Astrocyte (in vitro differentiated cells and primary cell): ENCODE measurements around the gene FYN. TPM values are rescaled to one million over a fixed set of nuclear protein-coding genes. Genes with fewer than 3 reads are reported as not detected.

Experiments used
- DNase-seq: peaks from one replicate; pipeline ENCODE4 v3.0.0-alpha.2; 2010; ENCODE audit warnings: low read depth
- FAIRE-seq: peaks from 2 replicates; lab custom pipeline; 2011; peaks lifted over from hg19 to GRCh38; lab: Jason Lieb, UNC
- H2AFZ ChIP-seq: 2 replicates; pipeline ENCODE4 v1.6.0; 2012; ENCODE audit warnings: low read depth, low read length, inconsistent platforms
- H3K27ac ChIP-seq: 2 replicates; pipeline ENCODE4 v1.5.1; 2011; ENCODE audit warnings: low read depth, low read length, inconsistent platforms
- H3K27me3 ChIP-seq: 2 replicates; pipeline ENCODE4 v1.6.0; 2011; ENCODE audit warnings: low read length, inconsistent platforms; ENCODE audit not compliant: insufficient read depth
- H3K36me3 ChIP-seq: 2 replicates; pipeline ENCODE4 v1.5.1; 2011; ENCODE audit warnings: low read length, inconsistent platforms; ENCODE audit not compliant: insufficient read depth
- H3K4me1 ChIP-seq: 2 replicates; pipeline ENCODE4 v1.5.1; 2011; ENCODE audit warnings: low read length, inconsistent platforms; ENCODE audit not compliant: insufficient read depth
- H3K4me2 ChIP-seq: 2 replicates; pipeline ENCODE4 v1.6.0; 2012; ENCODE audit warnings: low read length, inconsistent platforms
- H3K4me3 ChIP-seq: 2 replicates; pipeline ENCODE4 v1.5.1; 2011; ENCODE audit warnings: low read depth, mild to moderate bottlenecking, low read length, inconsistent platforms; ENCODE audit not compliant: insufficient read depth
- H3K79me2 ChIP-seq: 2 replicates; pipeline ENCODE4 v1.6.0; 2012; ENCODE audit warnings: mild to moderate bottlenecking, low read length, inconsistent platforms; ENCODE audit not compliant: insufficient read depth
- H3K9ac ChIP-seq: 2 replicates; pipeline ENCODE4 v1.6.0; 2012; ENCODE audit warnings: mild to moderate bottlenecking, low read length, inconsistent platforms
- H3K9me3 ChIP-seq: 2 replicates; pipeline ENCODE4 v1.5.1; 2012; ENCODE audit warnings: low read depth, mild to moderate bottlenecking, low read length, inconsistent platforms; ENCODE audit not compliant: insufficient read depth
- H4K20me1 ChIP-seq: 2 replicates; pipeline ENCODE4 v1.6.0; 2012; ENCODE audit warnings: low read length, inconsistent platforms; ENCODE audit not compliant: insufficient read depth
- H3K27ac Mint-ChIP-seq: one replicate; pipeline ENCODE4 v1.8.0; 2021; ENCODE audit warnings: mild to moderate bottlenecking, mixed read lengths; ENCODE audit not compliant: unreplicated experiment
- H3K27me3 Mint-ChIP-seq: one replicate; pipeline ENCODE4 v1.8.0; 2021; ENCODE audit warnings: low read depth, mixed read lengths; ENCODE audit not compliant: unreplicated experiment
- H3K36me3 Mint-ChIP-seq: one replicate; pipeline ENCODE4 v1.8.0; 2021; ENCODE audit warnings: low read depth, mixed read lengths; ENCODE audit not compliant: unreplicated experiment
- H3K4me1 Mint-ChIP-seq: one replicate; pipeline ENCODE4 v1.8.0; 2021; ENCODE audit warnings: low read depth, mixed read lengths; ENCODE audit not compliant: unreplicated experiment
- H3K4me3 Mint-ChIP-seq: one replicate; pipeline ENCODE4 v1.8.0; 2021; ENCODE audit warnings: mild to moderate bottlenecking, moderate library complexity, mixed read lengths; ENCODE audit not compliant: unreplicated experiment
- H3K9me3 Mint-ChIP-seq: one replicate; pipeline ENCODE4 v1.8.0; 2021; ENCODE audit warnings: mild to moderate bottlenecking, mixed read lengths; ENCODE audit not compliant: unreplicated experiment
- EZH2 ChIP-seq: IDR thresholded peaks from 2 replicates; pipeline ENCODE4 v1.6.1; 2012; ENCODE audit warnings: mild to moderate bottlenecking, low read length, inconsistent platforms; ENCODE audit not compliant: insufficient read depth
- total RNA-seq: library from RNA; stranded (reverse); gene quantifications from 2 replicates; pipeline ENCODE4 v1.2.1, GENCODE V29; 2021
- TF ChIP-seq, protein P1 (sequence below): IDR thresholded peaks from 2 replicates; pipeline ENCODE4 v1.5.1; 2011; ENCODE audit warnings: low read depth, mild to moderate bottlenecking, inconsistent platforms, low read length, moderate library complexity; ENCODE audit not compliant: insufficient read depth

FYN gene
- total RNA-seq, 1 donor from 2014 or later = 167 TPM

DNA sequence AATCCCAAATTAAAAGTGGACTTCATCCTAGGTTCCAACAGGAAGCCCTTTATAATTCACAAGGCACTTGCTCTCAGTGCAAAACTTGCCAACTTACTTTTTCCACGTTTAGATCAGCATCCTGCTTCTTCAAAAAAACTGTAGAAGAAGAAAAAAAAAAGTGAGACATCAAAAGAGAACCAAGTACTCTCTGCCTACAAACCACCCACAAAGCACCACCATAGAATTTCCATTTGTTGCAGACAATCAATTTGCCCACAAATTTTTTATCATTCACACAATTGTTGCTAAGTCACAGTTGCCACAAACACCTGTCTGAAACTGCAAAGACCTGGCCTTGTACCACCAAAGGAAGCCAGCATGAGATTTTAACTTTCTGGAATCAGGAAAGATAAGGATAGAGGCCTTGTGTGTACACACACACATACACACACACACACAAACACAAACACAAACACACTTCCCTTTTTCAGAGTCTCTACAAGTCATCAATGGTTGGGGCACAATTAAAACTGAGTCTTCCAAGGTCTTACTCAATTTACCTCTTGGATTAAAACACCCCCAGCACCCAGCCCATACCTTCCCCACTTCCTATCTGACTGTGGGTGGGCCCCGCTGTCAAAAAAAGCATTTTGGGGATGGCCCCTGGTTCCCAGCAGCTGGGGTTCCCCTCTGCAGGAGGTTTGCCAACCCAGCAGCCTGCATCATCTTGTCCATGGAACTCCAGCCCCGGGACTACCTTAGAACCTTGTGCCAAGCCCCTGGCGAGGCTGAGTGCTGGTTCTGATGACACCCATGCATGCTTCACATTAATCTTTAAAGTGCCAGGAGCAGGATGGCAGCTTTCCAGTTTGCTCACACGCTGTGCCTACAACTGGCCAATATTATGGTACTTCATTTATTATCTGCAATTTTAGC, 26.5 kb downstream of the FYN start:
- Histone ChIP-seq H3K9ac (no peak overlapping the region), H3K4me3 (no peak overlapping the region), H3K27me3 (no peaks in the 10 kb centered on the region), H3K36me3 (no peaks in the 10 kb centered on the region), H3K9me3 (no peaks in the 10 kb centered on the region), H3K4me2 (no peak overlapping the region), H3K79me2 (peaks cover 76% of the 10 kb centered on the region), H4K20me1 (peaks cover 63% of the 10 kb centered on the region), H3K27ac (no peak overlapping the region), H2AFZ (no peak overlapping the region), H3K4me1 (peaks cover 35% of the 10 kb centered on the region)
- H3K27ac Mint-ChIP-seq = no peak overlapping the region
- no peaks in the 10 kb centered on the region for H3K27me3 Mint-ChIP-seq
- H3K4me3 Mint-ChIP-seq = no peak overlapping the region
- DNase-seq (no peak), FAIRE-seq (no peak)
- H3K4me1 Mint-ChIP-seq = peaks cover 42% of the 10 kb centered on the region
- peaks cover 9% of the 10 kb centered on the region for H3K36me3 Mint-ChIP-seq
- TF ChIP-seq, protein P1, sequence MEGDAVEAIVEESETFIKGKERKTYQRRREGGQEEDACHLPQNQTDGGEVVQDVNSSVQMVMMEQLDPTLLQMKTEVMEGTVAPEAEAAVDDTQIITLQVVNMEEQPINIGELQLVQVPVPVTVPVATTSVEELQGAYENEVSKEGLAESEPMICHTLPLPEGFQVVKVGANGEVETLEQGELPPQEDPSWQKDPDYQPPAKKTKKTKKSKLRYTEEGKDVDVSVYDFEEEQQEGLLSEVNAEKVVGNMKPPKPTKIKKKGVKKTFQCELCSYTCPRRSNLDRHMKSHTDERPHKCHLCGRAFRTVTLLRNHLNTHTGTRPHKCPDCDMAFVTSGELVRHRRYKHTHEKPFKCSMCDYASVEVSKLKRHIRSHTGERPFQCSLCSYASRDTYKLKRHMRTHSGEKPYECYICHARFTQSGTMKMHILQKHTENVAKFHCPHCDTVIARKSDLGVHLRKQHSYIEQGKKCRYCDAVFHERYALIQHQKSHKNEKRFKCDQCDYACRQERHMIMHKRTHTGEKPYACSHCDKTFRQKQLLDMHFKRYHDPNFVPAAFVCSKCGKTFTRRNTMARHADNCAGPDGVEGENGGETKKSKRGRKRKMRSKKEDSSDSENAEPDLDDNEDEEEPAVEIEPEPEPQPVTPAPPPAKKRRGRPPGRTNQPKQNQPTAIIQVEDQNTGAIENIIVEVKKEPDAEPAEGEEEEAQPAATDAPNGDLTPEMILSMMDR = no peak
- TF ChIP-seq EZH2 = no peak
- no peaks in the 10 kb centered on the region for H3K9me3 Mint-ChIP-seq

DNA sequence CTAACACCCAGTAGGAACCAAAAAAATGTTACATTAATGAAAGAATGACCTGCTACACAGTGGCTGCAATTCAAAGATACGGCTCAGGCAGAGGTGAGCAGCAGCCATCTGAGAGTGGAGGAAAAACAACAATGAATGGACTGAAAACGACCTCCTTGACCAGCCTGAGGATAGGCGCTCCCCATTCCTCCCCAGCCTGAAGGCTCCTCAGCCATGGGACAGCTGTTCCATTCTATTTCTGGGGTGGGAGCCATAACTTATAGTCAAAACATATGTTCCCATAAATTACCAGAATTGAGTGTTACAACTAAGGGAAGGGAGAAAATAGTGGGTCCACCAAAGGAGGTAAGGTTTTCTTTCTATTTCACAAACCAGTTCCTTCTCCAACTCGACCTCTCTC, 27.2 kb downstream of the FYN start:
- no peak overlapping the region for H3K27ac ChIP-seq
- no peaks in the 10 kb centered on the region for H3K9me3 ChIP-seq
- peaks cover 41% of the 10 kb centered on the region for H3K4me1 Mint-ChIP-seq
- peak overlapping the region; percentile 52 for H3K4me2 ChIP-seq
- peaks cover 6% of the 10 kb centered on the region for H3K36me3 Mint-ChIP-seq
- H3K4me3 ChIP-seq = no peak overlapping the region
- no peak for TF ChIP-seq EZH2
- TF ChIP-seq, protein P1 = no peak
- peaks cover 42% of the 10 kb centered on the region for H3K4me1 ChIP-seq
- H3K27ac Mint-ChIP-seq = no peak overlapping the region
- H3K9me3 Mint-ChIP-seq = no peaks in the 10 kb centered on the region
- no peak overlapping the region for H2AFZ ChIP-seq
- H3K36me3 ChIP-seq = no peaks in the 10 kb centered on the region
- peaks cover 56% of the 10 kb centered on the region for H4K20me1 ChIP-seq
- no peak overlapping the region for H3K9ac ChIP-seq
- H3K79me2 ChIP-seq = peaks cover 69% of the 10 kb centered on the region
- no peaks in the 10 kb centered on the region for H3K27me3 ChIP-seq
- DNase-seq (no peak), FAIRE-seq (no peak)
- no peak overlapping the region for H3K4me3 Mint-ChIP-seq
- H3K27me3 Mint-ChIP-seq = no peaks in the 10 kb centered on the region

DNA sequence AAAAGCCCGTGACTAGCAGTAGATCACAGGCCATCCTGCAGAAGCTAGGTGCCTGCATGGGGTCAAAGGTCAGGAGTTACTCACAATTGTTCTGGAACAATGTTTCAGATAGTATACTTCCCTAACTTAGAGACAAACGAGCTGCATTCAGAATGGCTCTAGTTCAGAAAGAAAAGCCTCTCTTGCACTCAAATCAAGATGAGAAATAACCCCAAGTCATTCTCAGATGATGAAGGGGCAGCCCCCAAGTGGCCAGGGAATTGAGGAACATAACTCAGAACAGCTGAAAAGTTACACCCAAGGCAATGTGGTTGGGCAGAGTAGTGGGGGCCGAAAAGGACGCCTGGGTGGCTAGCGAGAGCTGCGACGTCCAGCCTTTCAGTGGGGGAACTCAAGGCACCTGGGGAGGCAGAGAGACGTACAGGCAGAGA, 27.8 kb downstream of the FYN start:
- Histone ChIP-seq H3K79me2 (peaks cover 68% of the 10 kb centered on the region), H3K27me3 (no peaks in the 10 kb centered on the region)
- FAIRE-seq = no peak

More for the DNA sequence above, 27.8 kb downstream of the FYN start:
- peaks cover 38% of the 10 kb centered on the region for H3K4me1 Mint-ChIP-seq
- no peak overlapping the region for H3K27ac Mint-ChIP-seq
- no peak overlapping the region for H3K4me3 Mint-ChIP-seq
- no peaks in the 10 kb centered on the region for H3K9me3 Mint-ChIP-seq
- H3K4me1 ChIP-seq = peaks cover 46% of the 10 kb centered on the region
- no peaks in the 10 kb centered on the region for H3K36me3 ChIP-seq
- H3K9ac ChIP-seq = no peak overlapping the region
- DNase-seq = no peak
- peaks cover 6% of the 10 kb centered on the region for H3K36me3 Mint-ChIP-seq
- H4K20me1 ChIP-seq = peaks cover 50% of the 10 kb centered on the region
- no peak for TF ChIP-seq EZH2
- TF ChIP-seq, protein P1 = no peak
- H2AFZ ChIP-seq = no peak overlapping the region
- no peak overlapping the region for H3K4me3 ChIP-seq
- H3K4me2 ChIP-seq = peak overlapping the region; percentile 52
- no peak overlapping the region for H3K27ac ChIP-seq
- no peaks in the 10 kb centered on the region for H3K9me3 ChIP-seq
- H3K27me3 Mint-ChIP-seq = no peaks in the 10 kb centered on the region
